Measurements from ENCODE around the gene RTN1.

DNA sequence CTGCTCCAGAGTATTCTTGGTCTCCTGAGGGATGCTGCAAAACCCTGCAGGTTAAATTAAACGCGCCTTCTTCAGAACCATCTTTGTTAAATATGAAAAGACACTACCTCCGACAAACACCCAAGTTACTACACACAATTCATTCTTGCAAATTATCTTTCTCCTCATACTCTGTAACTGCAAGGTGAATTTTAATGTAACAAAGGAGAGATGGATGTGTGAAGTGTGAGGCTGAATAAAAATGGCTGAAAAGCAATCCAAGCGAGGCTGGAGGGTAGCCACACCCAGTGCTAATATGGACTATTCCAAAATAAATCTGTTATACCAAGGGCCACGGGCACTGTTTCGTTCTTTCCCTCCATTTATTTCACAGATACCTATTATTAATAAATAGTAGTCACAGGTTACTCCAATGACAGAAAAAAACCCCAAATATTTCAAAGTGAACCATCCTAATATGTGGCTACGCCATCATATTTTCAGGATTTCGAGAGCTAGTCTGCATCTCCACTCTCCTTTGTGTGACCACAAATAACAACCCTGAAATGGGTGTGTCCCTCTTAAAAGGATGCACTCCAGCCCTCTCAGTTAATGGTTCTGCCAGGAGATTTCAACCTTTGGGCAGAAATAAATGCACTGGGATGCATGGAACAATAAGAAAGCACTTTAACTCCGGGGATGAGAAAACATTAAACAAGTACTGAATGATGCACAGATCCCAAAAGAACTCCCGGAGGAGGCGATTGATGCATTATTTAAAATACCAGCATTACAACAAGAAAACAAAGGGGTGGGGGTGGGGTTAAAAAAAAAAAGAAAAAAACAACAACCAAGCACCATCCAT is 240.9 kb downstream of the RTN1 start:
- TF ChIP-seq SAFB2 (IDR thresholded peaks at IDR 0.05; ENCODE audit: borderline replicate concordance, low read depth, low read length, severe bottlenecking) = no peak
- TF ChIP-seq RCOR1 (IDR thresholded peaks at IDR 0.05; ENCODE audit: borderline replicate concordance in 1 of 2, low read depth in 2 of 2, low read length in 2 of 2) = no peak
- no peak for TF ChIP-seq USF1 (CRISPR knock-in tag; IDR thresholded peaks at IDR 0.05)
- no peak for TF ChIP-seq ZNF146 (CRISPR knock-in tag; IDR thresholded peaks at IDR 0.05; ENCODE audit: unreplicated experiment)
- no peak for TF ChIP-seq FIP1L1 (IDR thresholded peaks at IDR 0.05; ENCODE audit: low read depth, low read length, poor library complexity, severe bottlenecking)
- no peak for TF ChIP-seq SMC3 (conservative IDR thresholded peaks at IDR 0.05; ENCODE audit: insufficient read depth, low read depth, low read length)
- no peak for TF ChIP-seq PHF21A (IDR thresholded peaks at IDR 0.05; ENCODE audit: borderline replicate concordance, low read depth)
- no peak for TF ChIP-seq ZNF785 (CRISPR knock-in tag; IDR thresholded peaks at IDR 0.05)
- TF ChIP-seq MYBL2 (IDR thresholded peaks at IDR 0.05; ENCODE audit: low read depth) = no peak
- TF ChIP-seq MYBL2 (CRISPR knock-in tag; IDR thresholded peaks at IDR 0.05; ENCODE audit: borderline replicate concordance) = no peak
- TF ChIP-seq ZC3H8 (IDR thresholded peaks at IDR 0.05) = no peak
- no peak for TF ChIP-seq ETV6 (IDR thresholded peaks at IDR 0.05; ENCODE audit: borderline replicate concordance in 1 of 2, low read depth in 2 of 2, low read length in 1 of 2)
- no peak for TF ChIP-seq ETV6 (CRISPR knock-in tag; IDR thresholded peaks at IDR 0.05; ENCODE audit: borderline replicate concordance)
- no peak for TF ChIP-seq GABPA (tag; conservative IDR thresholded peaks at IDR 0.05; ENCODE audit: low read depth)
- TF ChIP-seq, protein P1, sequence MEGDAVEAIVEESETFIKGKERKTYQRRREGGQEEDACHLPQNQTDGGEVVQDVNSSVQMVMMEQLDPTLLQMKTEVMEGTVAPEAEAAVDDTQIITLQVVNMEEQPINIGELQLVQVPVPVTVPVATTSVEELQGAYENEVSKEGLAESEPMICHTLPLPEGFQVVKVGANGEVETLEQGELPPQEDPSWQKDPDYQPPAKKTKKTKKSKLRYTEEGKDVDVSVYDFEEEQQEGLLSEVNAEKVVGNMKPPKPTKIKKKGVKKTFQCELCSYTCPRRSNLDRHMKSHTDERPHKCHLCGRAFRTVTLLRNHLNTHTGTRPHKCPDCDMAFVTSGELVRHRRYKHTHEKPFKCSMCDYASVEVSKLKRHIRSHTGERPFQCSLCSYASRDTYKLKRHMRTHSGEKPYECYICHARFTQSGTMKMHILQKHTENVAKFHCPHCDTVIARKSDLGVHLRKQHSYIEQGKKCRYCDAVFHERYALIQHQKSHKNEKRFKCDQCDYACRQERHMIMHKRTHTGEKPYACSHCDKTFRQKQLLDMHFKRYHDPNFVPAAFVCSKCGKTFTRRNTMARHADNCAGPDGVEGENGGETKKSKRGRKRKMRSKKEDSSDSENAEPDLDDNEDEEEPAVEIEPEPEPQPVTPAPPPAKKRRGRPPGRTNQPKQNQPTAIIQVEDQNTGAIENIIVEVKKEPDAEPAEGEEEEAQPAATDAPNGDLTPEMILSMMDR (IDR thresholded peaks at IDR 0.05 in 2 of 3, conservative IDR thresholded peaks at IDR 0.05 in 1 of 3; ENCODE audit: insufficient read depth in 2 of 3, low read depth in 1 of 3, low read length in 3 of 3) = no peak

Data from K562 (cell line).